ENCODE measurements around the gene ZNF804B.

GRCh38 chr7:89264126-89264525, 504.6 kb downstream of the ZNF804B start:
- TF ChIP-seq CTCF (IDR thresholded peaks at IDR 0.05; ENCODE audit: borderline replicate concordance, extremely low read depth, low read length, poor library complexity, severe bottlenecking) (no peak), EZH2 (IDR thresholded peaks at IDR 0.05; ENCODE audit: borderline replicate concordance, low read depth, low read length, severe bottlenecking) (no peak)

All from DND-41 (cell line).